BJ (cell line): ENCODE measurements around the gene CFAP58. TPM values are rescaled to one million over a fixed set of nuclear protein-coding genes. Genes with fewer than 3 reads are reported as not detected.

Experiments used
- CTCF ChIA-PET: fragments of 350-600 bp; formaldehyde crosslinking; extraction: SDS; loops from one replicate; lab custom pipeline; 2021; ENCODE audit warnings: antibody characterized with exemption, inconsistent platforms; lab: Yijun Ruan, JAX
- POLR2A ChIA-PET: fragments of 300-600 bp; sonication (Branson Sonifier 250); formaldehyde crosslinking; extraction: SDS; loops from one replicate; lab custom pipeline; 2021; ENCODE audit warnings: antibody characterized with exemption; lab: Charles Lee
- DNase-seq: peaks from one replicate; pipeline ENCODE4 v3.0.0-alpha.2; 2011; ENCODE audit warnings: low read depth
- H3K27me3 ChIP-seq: 2 replicates; pipeline ENCODE4 v1.6.0; 2011; ENCODE audit warnings: low read length; ENCODE audit not compliant: control insufficient read depth, insufficient read depth
- H3K36me3 ChIP-seq: 2 replicates; pipeline ENCODE4 v1.5.1; 2011; ENCODE audit warnings: low read length; ENCODE audit not compliant: control insufficient read depth, insufficient read depth
- H3K4me3 ChIP-seq: 2 replicates; pipeline ENCODE4 v1.5.1; 2011; ENCODE audit warnings: low read depth, mild to moderate bottlenecking, control low read depth, low read length
- CTCF ChIP-seq: IDR thresholded peaks from 2 replicates; pipeline ENCODE4 v1.5.1; 2011; ENCODE audit warnings: low read depth, mild to moderate bottlenecking, control low read depth, inconsistent platforms, low read length, moderate library complexity; ENCODE audit not compliant: insufficient read depth
- polyA plus RNA-seq: library from polyadenylated mRNA; depleted of rRNA; stranded (reverse); fragments of >200 nt; gene quantifications from 2 replicates; pipeline ENCODE4 v1.2.3, GENCODE V29; 2011

Gene CFAP58
- polyA plus RNA-seq, 1 experiment: 0.23 TPM

- no peaks in the 10 kb centered on the region for H3K27me3 ChIP-seq
- no peak for DNase-seq
- POLR2A ChIA-PET: no interaction called here
- no peak overlapping the region for H3K4me3 ChIP-seq
- no peak for TF ChIP-seq CTCF
- peaks cover 34% of the 10 kb centered on the region for H3K36me3 ChIP-seq
- CTCF ChIA-PET: interaction anchor here (1.8 to 5.2 kb wide), 4 partner anchors 9 to 36 kb away, joined by 4 to 35 read pairs (median 10); no protein-coding TSS in a partner anchor
Measured at GRCh38 chr10:104314591-104315485, 38.8 kb upstream of the CFAP58 start.

- H3K36me3 ChIP-seq: peaks cover 34% of the 10 kb centered on the region
- H3K4me3 ChIP-seq: no peak overlapping the region
- DNase-seq: no peak
- ChIA-PET CTCF (interaction anchor here (2.8 to 5.2 kb wide), 2 partner anchors 10 to 35 kb away, joined by 13 to 35 read pairs; no protein-coding TSS in a partner anchor), POLR2A (no interaction called here)
- TF ChIP-seq CTCF: no peak
- no peaks in the 10 kb centered on the region for H3K27me3 ChIP-seq
Measured at GRCh38 chr10:104315486-104315921, 38.1 kb upstream of the CFAP58 start.

GRCh38 chr10:104316321-104317099 is 37.1 kb upstream of the CFAP58 start:
- Histone ChIP-seq H3K27me3 (no peaks in the 10 kb centered on the region), H3K36me3 (peaks cover 34% of the 10 kb centered on the region), H3K4me3 (no peak overlapping the region)
- no peak for TF ChIP-seq CTCF
- ChIA-PET CTCF (interaction anchor here (0.8 to 5.2 kb wide), 4 partner anchors 11 to 34 kb away, joined by 3 to 35 read pairs (median 8); partner anchors contain the start of gene ITPRIP), POLR2A (no interaction called here)
- no peak for DNase-seq

GRCh38 chr10:104317269-104317710 is 36.3 kb upstream of the CFAP58 start:
- no peak overlapping the region for H3K4me3 ChIP-seq
- no peak for TF ChIP-seq CTCF
- no peaks in the 10 kb centered on the region for H3K27me3 ChIP-seq
- DNase-seq: peak; percentile 77
- peaks cover 34% of the 10 kb centered on the region for H3K36me3 ChIP-seq
- POLR2A ChIA-PET: no interaction called here
- CTCF ChIA-PET: interaction anchor here (0.9 to 5.2 kb wide), 5 partner anchors 11 to 42 kb away, joined by 3 to 35 read pairs (median 5); partner anchors contain the start of gene ITPRIP
